NCI-H526 treated with DMSO at 0.1 percent for 48 hours (cell line): ENCODE results near the gene ACADVL.
"Not testable (repeated sequence)": the region's sequence is repeated elsewhere in the genome, so short reads cannot be mapped to it uniquely, and the experiment has no call there.

ENCODE experiments used
- DNase-seq: peaks from one replicate; lab custom pipeline; 2025; lab: John Stamatoyannopoulos, UW

Gene ACADVL

GRCh38 chr17:7235693-7236665 is 16.2 kb downstream of the ACADVL start:
- no peak for DNase-seq

DNA sequence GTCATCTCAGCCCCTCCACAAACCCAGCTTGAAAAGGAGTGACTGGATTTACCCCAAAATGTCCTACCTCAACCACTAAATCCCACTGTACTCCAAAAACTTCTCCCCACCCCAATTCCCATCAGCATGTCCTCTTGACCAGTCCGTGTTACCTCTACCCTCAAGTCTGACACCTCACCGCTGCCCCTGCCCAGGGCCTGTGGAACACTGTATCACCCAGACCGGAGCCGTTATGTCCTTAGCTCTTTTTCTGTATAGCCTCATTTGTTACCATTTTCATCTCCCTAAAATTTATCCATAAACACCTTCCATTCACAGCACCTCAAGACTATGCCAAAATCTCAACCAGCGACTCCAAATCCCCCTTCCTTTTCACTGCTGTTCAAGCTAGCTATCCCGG is 17.1 kb downstream of the ACADVL start:
- no peak for DNase-seq

DNA sequence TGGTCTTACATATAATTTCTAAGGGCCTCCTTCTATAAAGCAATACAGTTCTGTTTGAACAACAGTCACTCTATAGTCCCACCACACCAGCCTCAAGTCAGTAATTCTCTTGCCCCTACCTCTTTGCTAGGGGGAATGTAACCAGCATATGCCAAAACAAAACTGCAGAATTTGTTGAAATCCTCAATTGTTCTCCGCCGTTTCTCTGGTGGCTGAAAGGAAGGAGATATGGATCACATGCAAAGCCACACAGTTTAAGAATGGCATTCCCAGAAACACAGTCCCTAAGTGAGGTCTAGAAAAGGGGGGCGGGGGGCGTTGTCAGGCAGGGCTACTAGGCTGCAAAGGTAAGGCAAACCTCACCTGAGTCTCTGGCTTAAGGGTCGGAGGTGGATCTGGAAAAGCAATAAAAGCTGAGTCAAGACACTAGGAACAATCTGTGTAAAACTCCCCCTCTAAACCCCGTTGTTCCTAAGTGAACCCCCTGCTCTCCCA is 17.6 kb downstream of the ACADVL start:
- DNase-seq = no peak

GRCh38 chr17:7237761-7238419 is 18.2 kb downstream of the ACADVL start:
- peak; percentile 9 for DNase-seq

DNA sequence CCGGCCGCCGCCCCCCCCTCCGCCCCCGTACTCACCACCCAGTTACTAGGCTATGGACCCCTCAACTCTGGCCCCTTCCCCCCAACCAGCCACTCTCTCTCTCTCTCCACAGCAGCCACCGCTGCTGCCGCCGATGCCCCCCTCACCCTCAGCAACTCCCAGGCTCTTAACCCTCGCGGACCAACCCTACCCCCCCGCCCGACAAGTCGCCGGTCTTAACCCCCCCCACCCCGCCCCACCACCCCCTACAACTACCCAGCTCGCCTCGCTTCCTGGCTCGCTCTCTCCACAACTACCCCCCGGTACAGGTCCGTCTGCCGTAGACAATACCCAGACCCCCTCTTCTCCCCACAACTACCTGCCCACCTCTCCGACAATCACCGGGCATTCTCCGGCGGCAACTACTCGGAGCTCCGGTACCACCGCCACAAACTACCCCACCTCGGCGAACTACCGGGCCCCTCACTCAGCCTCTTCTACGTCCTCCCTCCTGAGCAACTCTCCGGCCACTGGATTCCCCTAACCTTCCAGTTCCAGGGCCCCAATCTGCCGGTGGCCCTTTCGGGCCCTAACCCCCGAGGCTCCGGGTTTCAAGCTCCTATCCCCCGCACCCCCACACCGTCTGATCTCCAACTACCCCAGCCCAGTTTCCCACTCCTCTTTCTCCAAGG is 18.8 kb downstream of the ACADVL start:
- no peak for DNase-seq

DNA sequence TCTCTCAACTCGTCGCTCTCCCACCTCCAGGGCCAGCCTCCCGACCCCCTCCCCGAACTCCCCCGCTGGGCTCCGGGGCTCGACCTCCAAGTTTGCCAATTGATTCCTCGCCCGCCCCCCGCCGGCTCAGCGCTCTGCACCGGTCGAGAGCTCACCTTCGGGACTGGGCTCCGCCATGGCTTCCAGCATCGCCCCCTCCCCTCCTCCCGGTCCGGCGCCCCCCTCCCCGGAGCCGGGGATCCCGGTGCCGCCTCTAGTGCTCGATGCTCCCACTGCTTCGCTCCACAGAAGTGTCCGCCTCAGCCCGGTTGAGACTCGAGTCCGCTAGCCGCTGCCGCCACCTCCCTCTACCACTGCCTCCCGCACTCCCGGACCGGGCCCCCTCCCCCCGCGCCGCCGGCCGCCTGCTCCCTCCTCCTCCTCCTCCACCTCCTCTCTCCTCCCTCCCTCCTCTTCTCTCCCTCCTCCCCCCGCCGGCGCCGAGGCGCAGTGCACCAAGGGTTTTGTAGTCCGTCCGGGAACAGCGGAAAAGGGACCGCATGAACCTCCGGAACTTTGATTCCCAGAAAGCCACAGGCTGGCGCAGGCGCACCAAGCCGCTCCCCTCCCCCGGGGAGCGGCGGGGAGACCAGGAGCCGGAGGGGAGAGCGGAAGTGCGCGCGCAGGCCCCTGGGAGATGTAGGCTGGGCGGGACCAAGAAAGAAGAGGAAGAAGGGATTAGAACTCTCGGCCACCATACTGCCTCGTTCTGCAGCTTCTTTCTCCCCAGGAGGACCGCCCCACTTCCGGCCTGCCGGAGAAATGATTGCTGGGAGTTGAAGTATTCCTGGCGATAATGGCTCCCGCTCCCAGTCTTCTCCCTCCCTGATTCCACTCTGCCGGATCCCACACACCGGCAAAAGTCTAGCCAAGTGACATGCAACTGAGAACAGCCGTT is 19.6 kb downstream of the ACADVL start, which contains the start of gene PHF23:
TSS of gene PHF23 (minus strand) at position 367 of the 937 bp plus-strand sequence. CDS start at position 189, 178 bp downstream.
- peak; percentile 94 for DNase-seq

DNA sequence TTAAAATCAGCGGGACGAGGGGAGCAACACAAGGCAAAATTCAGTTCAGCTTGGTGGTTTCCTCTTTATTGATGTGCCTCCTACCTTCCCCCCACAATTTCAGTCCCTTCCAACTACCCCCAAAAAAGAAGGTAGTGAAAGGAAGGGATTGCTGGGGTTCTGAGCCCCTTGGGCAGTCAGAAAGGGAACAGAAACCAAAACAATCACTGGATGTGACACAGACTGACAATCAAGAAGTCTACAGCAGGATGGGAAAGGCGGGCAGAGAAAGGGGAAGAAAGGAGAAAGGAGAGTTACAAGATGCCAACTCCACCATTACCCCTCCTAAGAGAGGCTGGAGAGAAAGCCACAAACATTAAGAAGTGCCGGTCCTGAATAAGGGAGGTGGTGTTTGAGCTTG is 20.6 kb downstream of the ACADVL start:
- DNase-seq = no peak

GRCh38 chr17:7241090-7241733 is 21.5 kb downstream of the ACADVL start:
- no peak for DNase-seq

- peak; percentile 48 for DNase-seq
These were observed 22.3 kb downstream of the ACADVL start, which contains the start of gene GABARAP for GRCh38 chr17:7241783-7242716. GABARAP (minus strand) TSS chr17:7242449; CDS start chr17:7242330, 119 bp downstream.

- peak; percentile 72 for DNase-seq
These were observed 23.1 kb downstream of the ACADVL start for GRCh38 chr17:7242717-7243452.

DNA sequence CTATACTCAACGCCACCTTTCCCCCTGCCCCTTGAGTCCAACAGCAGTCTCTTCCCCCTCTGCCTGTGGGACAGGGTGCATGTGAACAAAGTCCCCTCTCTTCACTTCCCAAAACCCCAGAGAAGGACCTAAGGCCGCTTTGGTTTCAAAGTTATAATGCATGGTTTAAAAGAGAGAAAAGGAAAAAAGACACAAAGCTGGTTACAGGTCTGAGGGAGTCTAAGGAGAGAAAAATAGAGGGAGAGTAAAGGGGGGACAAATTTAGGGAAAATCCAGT is 23.7 kb downstream of the ACADVL start:
- DNase-seq = no peak

DNA sequence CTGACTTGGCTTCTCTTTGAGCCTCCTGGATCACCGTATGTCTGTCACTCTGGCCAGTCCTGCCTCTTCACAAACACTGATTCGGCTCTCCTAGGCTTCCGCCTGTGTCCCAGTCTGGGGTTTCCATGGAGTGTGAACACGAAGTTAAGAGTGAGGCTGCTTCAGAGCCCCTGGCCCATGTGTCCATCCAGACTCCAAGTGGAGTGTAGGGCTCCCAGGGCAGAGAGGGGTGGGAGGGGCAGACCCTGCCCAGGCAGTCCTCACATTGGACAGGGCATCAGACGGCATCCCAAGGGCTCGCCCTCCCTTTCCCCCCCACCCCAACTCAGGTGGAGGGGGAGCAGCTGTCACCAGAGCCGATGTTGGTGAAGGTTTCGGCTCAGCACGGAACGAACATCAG is 24.1 kb downstream of the ACADVL start:
- DNase-seq = not testable (repeated sequence)

GRCh38 chr17:7246779-7247178 is 27.0 kb downstream of the ACADVL start:
- DNase-seq = no peak

GRCh38 chr17:7248796-7249195 is 29.1 kb downstream of the ACADVL start:
- DNase-seq = no peak

- DNase-seq = no peak
These were observed 29.5 kb downstream of the ACADVL start for GRCh38 chr17:7249214-7249613.

GRCh38 chr17:7249830-7250229 is 30.1 kb downstream of the ACADVL start:
- DNase-seq = no peak

DNA sequence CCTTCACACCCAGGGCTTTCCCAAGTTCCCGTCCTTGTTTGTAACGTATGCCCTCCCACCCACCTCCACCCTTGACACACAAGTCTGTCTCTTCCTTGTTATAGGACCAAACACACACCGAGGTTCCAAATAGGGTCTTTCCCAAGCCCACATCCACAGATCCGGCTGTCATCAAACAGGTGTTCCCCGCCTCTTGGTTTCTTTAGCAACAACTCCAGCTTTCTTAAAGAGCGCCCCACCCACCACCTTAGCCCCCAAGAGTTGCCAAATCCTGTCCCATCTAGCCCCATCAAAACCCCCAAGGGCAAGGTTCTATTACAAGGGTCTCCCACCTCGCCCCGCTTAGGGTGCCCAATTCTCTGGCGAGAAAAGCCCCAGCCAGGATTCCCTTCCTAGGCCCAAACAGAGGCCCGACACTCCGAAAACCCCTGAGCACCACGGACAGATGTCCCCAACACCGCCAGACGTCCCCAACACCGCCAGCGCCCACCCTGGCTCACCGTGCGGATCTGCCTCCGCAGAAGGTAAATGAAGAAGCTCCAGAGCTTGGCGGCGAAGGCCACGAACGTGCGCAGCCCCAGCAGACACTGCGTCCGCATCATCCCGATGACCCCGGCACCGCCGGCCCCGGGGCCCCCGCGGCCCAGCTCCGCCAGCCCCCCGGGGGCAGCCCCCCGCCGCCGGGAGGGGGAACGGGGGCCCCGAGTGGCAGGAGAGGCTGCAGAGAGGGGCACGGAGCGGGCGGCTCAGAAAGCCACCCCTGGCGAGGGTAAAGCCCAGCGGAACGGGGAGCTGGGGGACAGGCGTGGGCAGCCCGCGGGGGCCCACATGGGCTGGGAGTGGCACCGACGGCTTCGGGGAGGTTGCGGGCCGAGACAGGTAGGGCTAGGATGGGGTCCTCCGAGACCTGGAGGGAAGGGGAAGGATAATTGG is 31.2 kb downstream of the ACADVL start:
- no peak for DNase-seq

GRCh38 chr17:7251661-7252175 is 32.0 kb downstream of the ACADVL start, which contains the start of gene CTDNEP1:
CTDNEP1 (minus strand) TSS chr17:7251734; CDS start chr17:7251296, 438 bp downstream.
- peak; percentile 94 for DNase-seq
